ENCODE results near the gene IGSF9.

The IGSF9 gene

DNA sequence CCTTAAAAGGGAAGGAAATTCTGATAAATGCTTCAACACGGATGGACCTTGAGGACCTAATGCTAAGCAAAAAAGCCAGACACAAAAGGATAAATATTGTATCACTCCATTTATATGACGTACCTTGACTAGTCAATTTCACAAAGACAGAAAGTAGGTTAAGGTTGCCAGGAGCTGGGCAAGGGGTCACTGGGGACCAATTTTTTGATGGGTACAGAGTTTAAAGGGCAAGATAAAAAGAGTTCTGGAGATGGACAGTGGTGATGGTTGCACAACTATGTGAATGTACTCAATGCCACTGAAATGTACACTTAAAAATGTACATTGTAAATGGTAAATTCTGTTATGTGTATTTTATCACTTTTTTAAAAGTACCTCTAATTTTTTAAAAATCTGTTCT, 40.7 kb upstream of the IGSF9 start:
- ATAC-seq (ENCODE audit: low read depth), result no peak

DNA sequence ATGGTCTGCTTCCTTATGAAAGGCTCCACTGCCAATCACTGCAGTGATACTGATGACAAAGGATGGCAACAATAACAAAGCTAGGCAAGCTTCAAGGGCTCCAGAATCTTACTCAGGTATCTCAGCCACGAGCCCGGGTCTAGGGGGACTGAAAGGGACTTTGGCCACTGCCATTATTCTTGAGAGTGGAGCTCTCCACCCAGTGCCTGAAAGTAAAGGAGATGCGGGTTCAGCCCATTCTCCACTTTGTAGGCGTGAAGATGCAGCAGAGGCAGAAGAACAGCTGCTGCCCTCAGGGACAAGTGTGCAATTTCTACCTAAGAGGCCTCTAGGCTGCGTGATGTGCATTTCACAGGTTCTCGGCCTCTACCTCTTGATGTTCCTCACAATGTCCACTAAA, 40.1 kb upstream of the IGSF9 start:
- DNase-seq (ENCODE audit: low spot score) (no peak), ATAC-seq (ENCODE audit: low read depth) (no peak)
- no peak overlapping the region for H3K27ac ChIP-seq (ENCODE audit: poor library complexity, severe bottlenecking)
- H3K9me3 ChIP-seq (ENCODE audit: severe bottlenecking), result no peaks in the 10 kb centered on the region
- no peak overlapping the region for H3K4me3 ChIP-seq (ENCODE audit: severe bottlenecking)
- TF ChIP-seq, protein P1, sequence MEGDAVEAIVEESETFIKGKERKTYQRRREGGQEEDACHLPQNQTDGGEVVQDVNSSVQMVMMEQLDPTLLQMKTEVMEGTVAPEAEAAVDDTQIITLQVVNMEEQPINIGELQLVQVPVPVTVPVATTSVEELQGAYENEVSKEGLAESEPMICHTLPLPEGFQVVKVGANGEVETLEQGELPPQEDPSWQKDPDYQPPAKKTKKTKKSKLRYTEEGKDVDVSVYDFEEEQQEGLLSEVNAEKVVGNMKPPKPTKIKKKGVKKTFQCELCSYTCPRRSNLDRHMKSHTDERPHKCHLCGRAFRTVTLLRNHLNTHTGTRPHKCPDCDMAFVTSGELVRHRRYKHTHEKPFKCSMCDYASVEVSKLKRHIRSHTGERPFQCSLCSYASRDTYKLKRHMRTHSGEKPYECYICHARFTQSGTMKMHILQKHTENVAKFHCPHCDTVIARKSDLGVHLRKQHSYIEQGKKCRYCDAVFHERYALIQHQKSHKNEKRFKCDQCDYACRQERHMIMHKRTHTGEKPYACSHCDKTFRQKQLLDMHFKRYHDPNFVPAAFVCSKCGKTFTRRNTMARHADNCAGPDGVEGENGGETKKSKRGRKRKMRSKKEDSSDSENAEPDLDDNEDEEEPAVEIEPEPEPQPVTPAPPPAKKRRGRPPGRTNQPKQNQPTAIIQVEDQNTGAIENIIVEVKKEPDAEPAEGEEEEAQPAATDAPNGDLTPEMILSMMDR (IDR thresholded peaks at IDR 0.05; ENCODE audit: poor library complexity, severe bottlenecking), result no peak
- H3K27me3 ChIP-seq (ENCODE audit: insufficient read depth, poor library complexity, severe bottlenecking), result no peaks in the 10 kb centered on the region
- H3K36me3 ChIP-seq (ENCODE audit: low read depth), result no peaks in the 10 kb centered on the region
- no peaks in the 10 kb centered on the region for H3K4me1 ChIP-seq (ENCODE audit: insufficient read depth, poor library complexity, severe bottlenecking)

More for the DNA sequence above, 40.7 kb upstream of the IGSF9 start:
- no peaks in the 10 kb centered on the region for H3K27me3 ChIP-seq (ENCODE audit: insufficient read depth, poor library complexity, severe bottlenecking)
- H3K4me1 ChIP-seq (ENCODE audit: insufficient read depth, poor library complexity, severe bottlenecking), result no peaks in the 10 kb centered on the region
- no peak overlapping the region for H3K4me3 ChIP-seq (ENCODE audit: severe bottlenecking)
- no peak overlapping the region for H3K27ac ChIP-seq (ENCODE audit: poor library complexity, severe bottlenecking)
- TF ChIP-seq, protein P1 (IDR thresholded peaks at IDR 0.05; ENCODE audit: poor library complexity, severe bottlenecking), result no peak
- no peaks in the 10 kb centered on the region for H3K36me3 ChIP-seq (ENCODE audit: low read depth)
- no peaks in the 10 kb centered on the region for H3K9me3 ChIP-seq (ENCODE audit: severe bottlenecking)
- DNase-seq (ENCODE audit: low spot score), result no peak

DNA sequence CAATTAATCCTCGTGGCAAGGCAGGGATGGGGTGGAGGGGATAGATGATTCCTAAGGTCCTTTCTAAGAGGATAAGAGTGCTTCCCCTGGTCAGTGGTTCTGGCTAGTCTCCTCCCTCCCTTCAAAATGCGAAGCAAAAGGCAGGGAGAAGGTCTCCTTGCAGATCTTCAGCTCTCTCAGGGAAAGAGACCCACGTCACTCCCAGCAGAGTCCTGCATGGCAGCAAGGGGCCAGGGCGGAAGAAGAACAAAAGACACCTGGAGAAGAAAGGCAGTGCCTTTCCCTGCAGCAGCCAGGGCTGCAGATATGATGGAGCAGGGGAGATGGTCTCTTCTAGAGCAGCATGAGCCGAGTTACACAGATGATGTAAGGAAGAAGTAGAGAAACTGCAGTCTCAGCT, 38.3 kb upstream of the IGSF9 start:
- H3K4me3 ChIP-seq (ENCODE audit: severe bottlenecking), result no peak overlapping the region
- no peaks in the 10 kb centered on the region for H3K27me3 ChIP-seq (ENCODE audit: insufficient read depth, poor library complexity, severe bottlenecking)
- ATAC-seq (ENCODE audit: low read depth) (no peak), DNase-seq (ENCODE audit: low spot score) (no peak)
- H3K9me3 ChIP-seq (ENCODE audit: severe bottlenecking), result no peaks in the 10 kb centered on the region
- H3K4me1 ChIP-seq (ENCODE audit: insufficient read depth, poor library complexity, severe bottlenecking), result no peaks in the 10 kb centered on the region
- TF ChIP-seq, protein P1 (IDR thresholded peaks at IDR 0.05; ENCODE audit: poor library complexity, severe bottlenecking), result no peak
- H3K36me3 ChIP-seq (ENCODE audit: low read depth), result no peaks in the 10 kb centered on the region
- no peak overlapping the region for H3K27ac ChIP-seq (ENCODE audit: poor library complexity, severe bottlenecking)

DNA sequence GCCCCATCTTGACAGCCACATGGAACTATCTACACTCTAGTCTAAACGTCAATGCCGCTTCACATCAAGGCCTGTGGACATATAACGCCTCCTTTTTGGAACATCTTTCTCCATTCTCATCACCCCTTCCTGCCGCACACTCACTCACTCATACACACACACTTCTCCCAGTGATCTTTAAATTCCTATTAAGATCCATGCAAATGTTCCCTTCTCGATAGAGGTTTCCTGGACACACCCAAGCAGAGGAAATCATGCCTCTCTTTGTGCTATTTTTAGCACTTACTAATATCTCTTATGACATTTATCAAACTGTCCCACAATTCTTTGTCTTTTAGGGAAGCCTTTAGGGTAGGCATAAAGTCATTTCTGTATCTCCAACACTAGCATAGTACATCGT, 36.9 kb upstream of the IGSF9 start:
- Histone ChIP-seq H3K9me3 (ENCODE audit: severe bottlenecking) (no peaks in the 10 kb centered on the region), H3K36me3 (ENCODE audit: low read depth) (no peaks in the 10 kb centered on the region), H3K27me3 (ENCODE audit: insufficient read depth, poor library complexity, severe bottlenecking) (no peaks in the 10 kb centered on the region), H3K4me1 (ENCODE audit: insufficient read depth, poor library complexity, severe bottlenecking) (no peaks in the 10 kb centered on the region), H3K27ac (ENCODE audit: poor library complexity, severe bottlenecking) (no peak overlapping the region), H3K4me3 (ENCODE audit: severe bottlenecking) (no peak overlapping the region)
- DNase-seq (ENCODE audit: low spot score) (no peak), ATAC-seq (ENCODE audit: low read depth) (no peak)
- TF ChIP-seq, protein P1 (IDR thresholded peaks at IDR 0.05; ENCODE audit: poor library complexity, severe bottlenecking), result no peak

DNA sequence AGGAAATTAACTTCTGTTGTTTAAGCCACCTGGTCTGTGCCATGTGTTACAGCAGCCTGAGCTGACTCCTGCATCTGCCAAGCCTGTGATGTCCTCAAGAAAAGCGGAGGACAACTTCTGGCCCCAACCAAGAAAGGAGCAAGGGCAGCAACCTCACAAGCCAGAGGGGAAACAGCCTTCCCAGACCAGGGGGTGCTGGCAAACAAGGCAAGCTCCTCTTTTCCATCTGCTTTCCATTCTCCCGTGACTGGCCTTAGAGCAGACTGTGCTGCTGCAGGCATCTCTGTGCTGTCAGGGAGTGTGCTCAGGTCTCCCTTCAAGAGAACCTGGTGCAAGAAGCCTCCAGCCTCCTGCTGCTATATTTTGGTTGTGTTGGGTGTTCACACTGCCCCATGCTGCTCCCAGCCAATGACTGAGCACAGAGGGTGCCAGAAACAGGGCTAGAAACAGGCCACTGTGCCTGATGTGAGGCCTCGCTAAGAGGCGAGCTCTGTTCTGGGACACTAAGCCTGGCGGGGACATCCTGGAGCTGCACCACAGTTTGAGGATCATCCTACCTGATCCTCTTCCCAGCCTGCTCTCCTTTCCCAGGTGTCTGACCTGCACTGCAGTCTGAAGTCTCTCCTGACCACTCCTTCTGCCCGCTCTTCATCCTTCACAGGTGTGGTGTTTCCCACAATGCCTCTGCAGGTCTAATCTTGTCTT, 36.1 kb upstream of the IGSF9 start:
- no peaks in the 10 kb centered on the region for H3K36me3 ChIP-seq (ENCODE audit: low read depth)
- H3K27ac ChIP-seq (ENCODE audit: poor library complexity, severe bottlenecking), result no peak overlapping the region
- DNase-seq (ENCODE audit: low spot score) (no peak), ATAC-seq (ENCODE audit: low read depth) (no peak)
- TF ChIP-seq, protein P1 (IDR thresholded peaks at IDR 0.05; ENCODE audit: poor library complexity, severe bottlenecking), result no peak
- no peaks in the 10 kb centered on the region for H3K9me3 ChIP-seq (ENCODE audit: severe bottlenecking)
- H3K4me1 ChIP-seq (ENCODE audit: insufficient read depth, poor library complexity, severe bottlenecking), result no peaks in the 10 kb centered on the region
- no peaks in the 10 kb centered on the region for H3K27me3 ChIP-seq (ENCODE audit: insufficient read depth, poor library complexity, severe bottlenecking)
- no peak overlapping the region for H3K4me3 ChIP-seq (ENCODE audit: severe bottlenecking)

Measured in RWPE2 (cell line).